ENCODE data around the gene EIF2S3.

DNA sequence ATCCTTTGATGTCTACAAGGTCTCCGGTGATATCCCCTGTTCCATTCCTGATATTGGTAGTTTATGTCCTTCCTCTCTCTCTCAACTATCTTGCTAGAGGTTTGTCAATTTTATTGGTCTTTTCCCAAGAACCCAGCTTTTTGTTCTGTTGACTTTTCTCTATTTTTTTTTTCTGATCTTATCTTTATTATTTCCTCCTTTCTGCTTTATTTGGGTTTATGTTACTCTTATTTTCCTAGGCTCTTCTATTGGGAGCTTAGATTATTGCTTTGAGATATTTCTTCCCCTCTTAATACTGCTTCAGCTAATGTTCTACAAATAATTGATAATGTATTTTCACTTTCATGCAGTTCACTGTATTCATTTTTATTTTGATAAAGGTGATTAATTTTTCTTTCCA, 44.2 kb downstream of the EIF2S3 start:
- TF ChIP-seq, protein P1, sequence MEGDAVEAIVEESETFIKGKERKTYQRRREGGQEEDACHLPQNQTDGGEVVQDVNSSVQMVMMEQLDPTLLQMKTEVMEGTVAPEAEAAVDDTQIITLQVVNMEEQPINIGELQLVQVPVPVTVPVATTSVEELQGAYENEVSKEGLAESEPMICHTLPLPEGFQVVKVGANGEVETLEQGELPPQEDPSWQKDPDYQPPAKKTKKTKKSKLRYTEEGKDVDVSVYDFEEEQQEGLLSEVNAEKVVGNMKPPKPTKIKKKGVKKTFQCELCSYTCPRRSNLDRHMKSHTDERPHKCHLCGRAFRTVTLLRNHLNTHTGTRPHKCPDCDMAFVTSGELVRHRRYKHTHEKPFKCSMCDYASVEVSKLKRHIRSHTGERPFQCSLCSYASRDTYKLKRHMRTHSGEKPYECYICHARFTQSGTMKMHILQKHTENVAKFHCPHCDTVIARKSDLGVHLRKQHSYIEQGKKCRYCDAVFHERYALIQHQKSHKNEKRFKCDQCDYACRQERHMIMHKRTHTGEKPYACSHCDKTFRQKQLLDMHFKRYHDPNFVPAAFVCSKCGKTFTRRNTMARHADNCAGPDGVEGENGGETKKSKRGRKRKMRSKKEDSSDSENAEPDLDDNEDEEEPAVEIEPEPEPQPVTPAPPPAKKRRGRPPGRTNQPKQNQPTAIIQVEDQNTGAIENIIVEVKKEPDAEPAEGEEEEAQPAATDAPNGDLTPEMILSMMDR (IDR thresholded peaks at IDR 0.05; ENCODE audit: poor library complexity, severe bottlenecking), result no peak
- TF ChIP-seq POLR2AphosphoS5 (IDR thresholded peaks at IDR 0.05), result no peak
